Central memory CD8-positive, alpha-beta T cell (primary cell): ENCODE data around the gene BBS4.
"Not testable (repeated sequence)": the region's sequence is repeated elsewhere in the genome, so short reads cannot be mapped to it uniquely, and the experiment has no call there.

Source experiments
- ATAC-seq: fragments of 150-1000 bp; cut with Tn5 transposase; replicated peaks from 2 replicates; pipeline ENCODE4 v1.10.0; 2022; ENCODE audit warnings: mild to moderate bottlenecking, moderate FRiP score, moderate number of reproducible peaks; ENCODE audit not compliant: poor library complexity, severe bottlenecking; ENCODE audit errors: extremely low read depth
- DNase-seq, 2 donors: peaks; one replicate each; pipeline ENCODE4 v3.0.0; 2021; ENCODE audit warnings: low spot score in 2 of 2
- H3K27ac Mint-ChIP-seq: one replicate; pipeline ENCODE4 v1.8.0; 2022; ENCODE audit warnings: low read depth, mild to moderate bottlenecking, moderate library complexity, mixed read lengths
- H3K27me3 Mint-ChIP-seq: one replicate; pipeline ENCODE4 v1.8.0; 2022; ENCODE audit warnings: mixed read lengths
- H3K36me3 Mint-ChIP-seq: one replicate; pipeline ENCODE4 v1.8.0; 2022; ENCODE audit warnings: mild to moderate bottlenecking, moderate library complexity, mixed read lengths; ENCODE audit not compliant: insufficient read depth
- H3K4me1 Mint-ChIP-seq: one replicate; pipeline ENCODE4 v1.8.0; 2022; ENCODE audit warnings: mixed read lengths
- H3K4me3 Mint-ChIP-seq: one replicate; pipeline ENCODE4 v1.8.0; 2022; ENCODE audit warnings: mild to moderate bottlenecking, moderate library complexity, mixed read lengths
- H3K9me3 Mint-ChIP-seq: one replicate; pipeline ENCODE4 v1.8.0; 2022; ENCODE audit warnings: mixed read lengths

BBS4 gene

GRCh38 chr15:72685925-72686794 lies at the start of gene BBS4, which contains the start of gene HIGD2B:
Gene BBS4 (plus strand): TSS chr15:72686207. CDS start chr15:72686228, 21 bp downstream.
Gene HIGD2B (minus strand): TSS chr15:72686182. CDS start chr15:72676374, 9,808 bp downstream.
- peak within 1 kb of the TSS; percentile 99 for H3K27ac Mint-ChIP-seq
- H3K4me3 Mint-ChIP-seq: peak within 1 kb of the TSS; percentile 99
- H3K4me1 Mint-ChIP-seq: peaks cover 11% of the 10 kb centered on the region
- no peaks in the 10 kb centered on the region for H3K27me3 Mint-ChIP-seq
- H3K9me3 Mint-ChIP-seq: no peaks in the 10 kb centered on the region
- H3K36me3 Mint-ChIP-seq: peaks cover 8% of the 10 kb centered on the region
- DNase-seq: peak; percentile 66 to 76
- ATAC-seq: peak; percentile 97

- peak overlapping the region; percentile 73 for H3K4me3 Mint-ChIP-seq
- H3K9me3 Mint-ChIP-seq, H3K36me3 Mint-ChIP-seq, H3K4me1 Mint-ChIP-seq, H3K27me3 Mint-ChIP-seq: not testable (repeated sequence)
- ATAC-seq (peak; percentile 37), DNase-seq (peak in 1 of 2 donors; percentile 35)
- H3K27ac Mint-ChIP-seq: peak overlapping the region; percentile 84
Observed at GRCh38 chr15:72636519-72637282, 49.3 kb upstream of the BBS4 start.

GRCh38 chr15:72639759-72640483 lies 46.1 kb upstream of the BBS4 start:
- not testable (repeated sequence) for H3K4me3 Mint-ChIP-seq, H3K27ac Mint-ChIP-seq, DNase-seq, H3K4me1 Mint-ChIP-seq, ATAC-seq, H3K9me3 Mint-ChIP-seq, H3K36me3 Mint-ChIP-seq, H3K27me3 Mint-ChIP-seq

- DNase-seq: not testable (repeated sequence)
Observed at GRCh38 chr15:72642271-72642670, 43.7 kb upstream of the BBS4 start.

GRCh38 chr15:72648631-72649253 lies 37.3 kb upstream of the BBS4 start:
- H3K27ac Mint-ChIP-seq, DNase-seq, H3K4me3 Mint-ChIP-seq, H3K36me3 Mint-ChIP-seq, H3K27me3 Mint-ChIP-seq, H3K9me3 Mint-ChIP-seq, ATAC-seq, H3K4me1 Mint-ChIP-seq: not testable (repeated sequence)

More at GRCh38 chr15:72642271-72642670, 43.7 kb upstream of the BBS4 start:
- H3K27ac Mint-ChIP-seq, H3K9me3 Mint-ChIP-seq, H3K27me3 Mint-ChIP-seq, H3K36me3 Mint-ChIP-seq, H3K4me1 Mint-ChIP-seq, H3K4me3 Mint-ChIP-seq, ATAC-seq: not testable (repeated sequence)

GRCh38 chr15:72654397-72654796 lies 31.6 kb upstream of the BBS4 start, which contains the start of gene GOLGA6B:
Gene GOLGA6B (plus strand): TSS chr15:72654697. CDS start chr15:72654738, 41 bp downstream.
- H3K36me3 Mint-ChIP-seq, H3K9me3 Mint-ChIP-seq, H3K4me1 Mint-ChIP-seq, DNase-seq, ATAC-seq, H3K4me3 Mint-ChIP-seq, H3K27me3 Mint-ChIP-seq, H3K27ac Mint-ChIP-seq: not testable (repeated sequence)

GRCh38 chr15:72656014-72656413 lies 30.0 kb upstream of the BBS4 start:
- H3K4me3 Mint-ChIP-seq, H3K27ac Mint-ChIP-seq, H3K36me3 Mint-ChIP-seq, H3K4me1 Mint-ChIP-seq, DNase-seq, H3K27me3 Mint-ChIP-seq, ATAC-seq, H3K9me3 Mint-ChIP-seq: not testable (repeated sequence)

- not testable (repeated sequence) for H3K4me1 Mint-ChIP-seq, H3K9me3 Mint-ChIP-seq, H3K27ac Mint-ChIP-seq, H3K4me3 Mint-ChIP-seq, H3K36me3 Mint-ChIP-seq, H3K27me3 Mint-ChIP-seq, DNase-seq, ATAC-seq
Observed at GRCh38 chr15:72661081-72661480, 24.9 kb upstream of the BBS4 start.

- not testable (repeated sequence) for DNase-seq, H3K27ac Mint-ChIP-seq, H3K27me3 Mint-ChIP-seq, ATAC-seq, H3K4me3 Mint-ChIP-seq, H3K4me1 Mint-ChIP-seq, H3K9me3 Mint-ChIP-seq, H3K36me3 Mint-ChIP-seq
Observed at GRCh38 chr15:72663931-72664330, 22.1 kb upstream of the BBS4 start.

GRCh38 chr15:72665706-72666105 lies 20.3 kb upstream of the BBS4 start:
- H3K4me3 Mint-ChIP-seq, ATAC-seq, DNase-seq, H3K9me3 Mint-ChIP-seq, H3K27ac Mint-ChIP-seq, H3K36me3 Mint-ChIP-seq, H3K27me3 Mint-ChIP-seq, H3K4me1 Mint-ChIP-seq: not testable (repeated sequence)

GRCh38 chr15:72669803-72670202 lies 16.2 kb upstream of the BBS4 start:
- ATAC-seq, DNase-seq, H3K4me3 Mint-ChIP-seq, H3K9me3 Mint-ChIP-seq, H3K36me3 Mint-ChIP-seq, H3K27ac Mint-ChIP-seq, H3K4me1 Mint-ChIP-seq: not testable (repeated sequence)
- peaks cover 21% of the 10 kb centered on the region for H3K27me3 Mint-ChIP-seq
